GM19438 (cell line): ENCODE results near the gene TNFSF13B.
A peak's percentile ranks its signal among the peaks of the same experiment; 100 is the strongest.

Source experiments
- ATAC-seq: cut with Tn5 transposase; IDR thresholded peaks from one replicate; pipeline ENCODE4 v1.9.1; 2021; ENCODE audit warnings: low read depth; ENCODE audit not compliant: unreplicated experiment

Gene TNFSF13B

GRCh38 chr13:108342369-108343289 lies 73.1 kb downstream of the TNFSF13B start:
- peak; percentile 75 for ATAC-seq

- no peak for ATAC-seq
Measured at GRCh38 chr13:108345016-108345415, 75.5 kb downstream of the TNFSF13B start.

GRCh38 chr13:108346376-108346775 lies 76.9 kb downstream of the TNFSF13B start:
- no peak for ATAC-seq

GRCh38 chr13:108349269-108349668 lies 79.8 kb downstream of the TNFSF13B start:
- ATAC-seq = no peak

GRCh38 chr13:108350579-108350978 lies 81.1 kb downstream of the TNFSF13B start:
- no peak for ATAC-seq

- ATAC-seq = no peak
Measured at GRCh38 chr13:108352599-108352998, 83.1 kb downstream of the TNFSF13B start.

- ATAC-seq = no peak
Measured at GRCh38 chr13:108357228-108357627, 87.7 kb downstream of the TNFSF13B start.
